Neuron (in vitro differentiated cells): ENCODE data around the gene CNTN6.
"Not testable (repeated sequence)": the region's sequence is repeated elsewhere in the genome, so short reads cannot be mapped to it uniquely, and the experiment has no call there.

Source experiments
- H2AFZ ChIP-seq: one replicate; pipeline ENCODE4 v1.6.1; 2013; ENCODE audit warnings: low read depth, mild to moderate bottlenecking, inconsistent platforms, low read length, moderate library complexity
- H3K27me3 ChIP-seq: one replicate; pipeline ENCODE4 v1.6.1; 2013; ENCODE audit warnings: low read length; ENCODE audit not compliant: insufficient read depth
- H3K36me3 ChIP-seq: one replicate; pipeline ENCODE4 v1.6.1; 2013; ENCODE audit warnings: low read length; ENCODE audit not compliant: insufficient read depth
- H3K4me1 ChIP-seq: one replicate; pipeline ENCODE4 v1.6.1; 2013; ENCODE audit warnings: low read length; ENCODE audit not compliant: insufficient read depth
- H3K4me3 ChIP-seq: 2 replicates; pipeline ENCODE4 v1.5.1; 2013; ENCODE audit warnings: mild to moderate bottlenecking, low read length, moderate library complexity
- H3K9me3 ChIP-seq: one replicate; pipeline ENCODE4 v1.6.1; 2013; ENCODE audit warnings: low read length

CNTN6 gene

GRCh38 chr3:1348547-1348946, 255.7 kb downstream of the CNTN6 start:
- Histone ChIP-seq H2AFZ (no peak overlapping the region), H3K36me3 (no peaks in the 10 kb centered on the region), H3K4me1 (no peaks in the 10 kb centered on the region), H3K9me3 (no peaks in the 10 kb centered on the region), H3K27me3 (no peaks in the 10 kb centered on the region), H3K4me3 (no peak overlapping the region)

GRCh38 chr3:1350885-1351284, 258.1 kb downstream of the CNTN6 start:
- no peak overlapping the region for H3K4me3 ChIP-seq
- H2AFZ ChIP-seq, result no peak overlapping the region
- H3K27me3 ChIP-seq, result no peaks in the 10 kb centered on the region
- no peaks in the 10 kb centered on the region for H3K4me1 ChIP-seq
- no peaks in the 10 kb centered on the region for H3K9me3 ChIP-seq
- H3K36me3 ChIP-seq, result no peaks in the 10 kb centered on the region

DNA sequence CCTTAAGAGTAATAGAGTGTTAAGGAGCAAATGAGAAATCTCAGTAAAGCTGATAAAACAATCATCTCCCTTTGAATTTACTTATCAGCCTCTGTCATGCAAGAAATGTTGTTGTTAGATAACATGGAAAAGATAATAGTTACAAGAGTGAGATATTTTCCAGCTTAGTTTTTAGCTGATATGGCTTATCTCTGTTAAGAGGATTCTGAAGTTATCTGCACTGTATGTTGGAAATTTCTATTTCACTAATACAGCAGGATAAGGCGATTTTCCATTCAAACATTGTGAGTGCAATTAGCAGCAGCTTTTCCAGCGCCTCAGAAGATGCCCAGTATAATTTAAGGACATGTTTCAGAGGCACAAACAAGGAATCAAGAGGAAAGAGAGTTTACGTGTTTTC, 262.9 kb downstream of the CNTN6 start:
- Histone ChIP-seq H2AFZ (no peak overlapping the region), H3K27me3 (no peaks in the 10 kb centered on the region), H3K4me1 (no peaks in the 10 kb centered on the region), H3K4me3 (no peak overlapping the region), H3K36me3 (no peaks in the 10 kb centered on the region), H3K9me3 (no peaks in the 10 kb centered on the region)

DNA sequence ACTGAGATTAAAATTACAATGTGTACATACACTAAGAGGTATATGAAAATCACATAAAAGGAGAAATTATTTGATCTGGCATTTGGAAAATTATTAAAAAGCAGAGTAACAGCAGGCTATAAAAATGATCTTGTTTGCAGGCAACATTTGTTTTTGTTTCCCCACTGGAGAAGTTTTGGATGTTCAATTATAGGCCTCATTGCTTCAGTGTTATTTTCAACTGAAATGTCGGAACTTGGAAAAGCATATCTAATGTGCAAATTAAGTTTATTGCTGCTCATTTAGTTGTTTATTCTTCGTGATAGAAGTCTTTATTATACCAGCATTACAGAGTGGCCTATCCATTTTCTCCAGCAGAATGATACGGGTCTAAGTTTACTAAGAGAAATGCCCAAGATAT, 263.3 kb downstream of the CNTN6 start:
- no peaks in the 10 kb centered on the region for H3K4me1 ChIP-seq
- no peak overlapping the region for H3K4me3 ChIP-seq
- H3K36me3 ChIP-seq, result no peaks in the 10 kb centered on the region
- no peaks in the 10 kb centered on the region for H3K9me3 ChIP-seq
- no peaks in the 10 kb centered on the region for H3K27me3 ChIP-seq
- no peak overlapping the region for H2AFZ ChIP-seq

DNA sequence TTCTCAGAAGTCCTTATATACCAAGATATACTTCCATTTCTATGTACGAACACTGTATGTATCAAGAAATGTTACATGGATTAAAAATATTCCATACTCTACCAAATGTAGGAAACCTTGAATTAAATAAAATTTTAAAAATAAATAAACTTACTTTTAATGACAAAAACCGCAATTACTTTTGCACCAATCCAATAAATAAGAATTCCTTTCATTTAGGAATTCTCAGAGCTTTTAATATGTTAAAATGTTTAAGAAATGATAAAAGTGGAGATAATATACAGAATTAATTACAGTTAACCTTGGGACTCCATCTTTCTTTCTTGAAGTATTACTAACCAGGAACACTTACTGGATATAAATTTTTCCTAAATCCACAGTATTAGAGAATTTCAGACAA, 272.7 kb downstream of the CNTN6 start:
- no peaks in the 10 kb centered on the region for H3K4me1 ChIP-seq
- H2AFZ ChIP-seq, result no peak overlapping the region
- no peaks in the 10 kb centered on the region for H3K36me3 ChIP-seq
- no peak overlapping the region for H3K4me3 ChIP-seq
- H3K9me3 ChIP-seq, result no peaks in the 10 kb centered on the region
- H3K27me3 ChIP-seq, result no peaks in the 10 kb centered on the region

DNA sequence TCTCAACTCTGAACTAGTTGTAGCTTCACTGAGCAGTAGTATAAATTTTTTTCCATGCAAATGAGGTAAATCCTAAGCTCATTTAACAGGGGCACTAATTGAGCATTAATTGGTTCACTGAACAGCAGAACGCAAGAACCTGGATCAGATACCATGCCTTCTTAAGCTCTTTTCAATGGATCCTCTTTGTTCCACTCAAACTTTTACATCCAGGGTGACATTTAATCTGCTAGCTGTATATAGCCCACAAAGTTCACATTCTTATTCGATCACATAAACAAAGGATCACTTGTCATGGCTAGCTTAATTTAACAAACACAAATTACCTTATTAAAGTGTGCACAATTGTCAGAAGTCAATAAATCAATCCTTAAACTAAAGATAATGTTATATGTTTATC, 281.6 kb downstream of the CNTN6 start:
- Histone ChIP-seq H3K9me3 (no peaks in the 10 kb centered on the region), H3K4me1 (no peaks in the 10 kb centered on the region), H3K27me3 (no peaks in the 10 kb centered on the region), H2AFZ (no peak overlapping the region), H3K4me3 (no peak overlapping the region), H3K36me3 (no peaks in the 10 kb centered on the region)

DNA sequence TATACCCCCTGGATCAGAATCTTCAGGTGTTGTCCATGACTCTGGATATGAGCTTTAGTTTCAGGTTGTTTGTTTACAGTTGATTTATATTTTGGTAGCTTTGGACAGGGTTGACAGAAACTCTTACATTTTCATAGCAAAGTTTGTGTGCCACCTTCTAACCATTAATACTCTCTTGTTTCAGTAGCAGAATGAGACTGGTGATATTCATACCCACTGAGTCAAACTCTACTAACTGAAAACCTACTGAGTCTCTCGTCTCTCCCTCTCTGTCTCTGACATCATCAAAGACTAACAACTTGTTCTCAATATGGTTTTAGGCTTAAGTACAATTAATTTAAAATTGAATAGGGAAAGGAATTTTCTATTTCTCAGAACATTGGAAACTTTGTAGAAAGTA, 282.3 kb downstream of the CNTN6 start:
- Histone ChIP-seq H3K9me3 (no peaks in the 10 kb centered on the region), H3K4me1 (no peaks in the 10 kb centered on the region), H3K4me3 (no peak overlapping the region), H3K27me3 (no peaks in the 10 kb centered on the region), H2AFZ (no peak overlapping the region), H3K36me3 (no peaks in the 10 kb centered on the region)

DNA sequence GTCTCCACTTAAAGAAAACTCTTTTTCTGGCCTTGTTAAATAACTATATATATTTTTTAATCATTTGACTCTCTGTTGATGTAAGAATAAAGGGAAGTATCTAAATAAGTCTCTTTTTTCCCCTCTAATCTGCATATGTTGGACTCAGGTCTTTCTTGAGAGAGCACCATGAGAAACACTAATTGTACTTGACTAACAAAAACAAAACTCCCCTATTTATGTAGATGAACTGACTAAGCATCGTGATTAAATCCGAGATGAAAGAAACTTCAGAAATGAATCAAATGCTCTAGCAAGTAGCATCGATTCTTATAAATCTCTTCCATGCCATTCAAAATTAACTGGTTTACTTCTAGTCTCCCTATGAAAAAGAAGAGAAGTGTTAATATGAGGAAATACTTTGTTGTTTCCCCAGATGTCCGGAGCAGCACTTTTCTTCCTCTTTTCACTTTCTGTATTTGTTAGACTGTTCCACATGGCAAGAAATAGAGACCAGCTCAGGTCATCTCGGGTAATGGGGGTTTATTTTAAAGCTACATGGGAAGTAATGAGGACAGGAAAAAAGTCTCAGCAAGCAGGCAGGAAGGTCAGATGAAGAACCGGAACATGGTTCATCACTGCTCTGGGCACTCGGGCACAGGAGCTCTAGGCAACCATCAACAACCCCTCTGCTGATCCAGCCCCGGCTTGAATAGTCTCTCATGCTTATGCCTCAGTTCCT, 288.3 kb downstream of the CNTN6 start:
- no peaks in the 10 kb centered on the region for H3K27me3 ChIP-seq
- H3K4me1 ChIP-seq, result no peaks in the 10 kb centered on the region
- no peak overlapping the region for H2AFZ ChIP-seq
- no peaks in the 10 kb centered on the region for H3K36me3 ChIP-seq
- H3K4me3 ChIP-seq, result no peak overlapping the region
- no peaks in the 10 kb centered on the region for H3K9me3 ChIP-seq

DNA sequence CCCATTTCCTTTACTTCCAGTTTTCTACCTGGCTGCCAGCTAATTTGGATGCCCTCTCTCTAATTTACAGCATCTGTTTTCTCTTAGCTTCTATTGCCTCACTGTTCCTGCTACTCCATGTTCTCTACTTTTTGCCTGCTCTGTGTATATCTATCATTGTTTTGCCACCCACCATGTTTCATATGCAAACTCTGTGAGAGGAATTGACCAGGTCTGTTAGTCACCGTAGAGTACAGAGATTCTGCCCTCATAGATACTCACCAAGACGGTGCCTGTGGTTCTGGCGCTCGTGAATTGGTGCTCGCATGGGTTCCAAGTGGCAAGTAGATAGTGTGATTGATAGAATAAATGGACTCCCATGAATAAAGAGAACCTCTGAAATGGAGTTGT, 288.8 kb downstream of the CNTN6 start:
- no peaks in the 10 kb centered on the region for H3K9me3 ChIP-seq
- H2AFZ ChIP-seq, result no peak overlapping the region
- no peaks in the 10 kb centered on the region for H3K27me3 ChIP-seq
- no peak overlapping the region for H3K4me3 ChIP-seq
- H3K4me1 ChIP-seq, result no peaks in the 10 kb centered on the region
- H3K36me3 ChIP-seq, result no peaks in the 10 kb centered on the region

DNA sequence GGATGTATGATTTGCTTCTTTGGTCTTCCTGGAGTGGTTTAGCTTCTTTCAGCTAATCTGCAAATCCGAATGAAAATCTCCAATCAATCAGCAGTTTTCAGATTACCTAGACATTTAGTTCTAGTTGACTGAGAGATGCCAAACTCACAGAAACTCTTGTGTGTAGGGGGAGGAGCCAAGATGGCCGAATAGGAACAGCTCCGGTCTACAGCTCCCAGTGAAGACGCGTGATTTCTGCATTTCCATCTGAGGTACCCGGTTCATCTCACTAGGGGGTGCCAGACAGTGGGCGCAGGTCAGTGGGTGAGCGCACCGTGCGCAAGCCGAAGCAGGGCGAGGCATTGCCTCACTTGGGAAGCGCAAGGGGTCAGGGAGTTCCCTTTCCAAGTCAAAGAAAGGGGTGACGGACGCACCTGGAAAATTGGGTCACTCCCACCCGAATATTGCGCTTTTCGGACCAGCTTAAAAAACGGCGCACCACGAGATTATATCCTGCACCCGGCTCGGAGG, 294.6 kb downstream of the CNTN6 start:
- H3K4me3 ChIP-seq, H3K27me3 ChIP-seq, H3K9me3 ChIP-seq: not testable (repeated sequence)

DNA sequence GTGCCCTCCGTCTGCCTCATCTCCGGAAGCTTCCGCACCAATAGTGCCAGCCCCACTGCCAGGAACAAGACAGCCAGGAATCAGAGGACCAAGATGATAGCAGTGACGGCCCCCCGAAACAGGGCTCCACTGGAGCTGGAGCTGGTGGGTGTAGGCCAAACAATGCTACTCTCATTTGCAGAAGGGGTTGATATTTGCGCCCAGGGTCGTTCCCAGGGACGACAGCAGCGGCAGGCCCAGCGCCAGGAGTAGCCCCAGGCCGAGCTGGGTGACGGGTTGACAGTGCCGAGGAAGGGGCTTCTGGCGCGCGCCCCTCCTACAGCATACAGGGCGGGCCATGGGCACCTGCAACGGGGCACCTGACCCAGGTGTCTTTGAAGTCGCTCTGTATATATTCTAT, 301.4 kb downstream of the CNTN6 start:
- Histone ChIP-seq H2AFZ (no peak overlapping the region), H3K36me3 (no peaks in the 10 kb centered on the region), H3K4me1 (no peaks in the 10 kb centered on the region), H3K9me3 (no peaks in the 10 kb centered on the region), H3K4me3 (no peak overlapping the region), H3K27me3 (no peaks in the 10 kb centered on the region)

More for the DNA sequence above, 294.6 kb downstream of the CNTN6 start:
- H3K4me1 ChIP-seq, H3K36me3 ChIP-seq, H2AFZ ChIP-seq: not testable (repeated sequence)

DNA sequence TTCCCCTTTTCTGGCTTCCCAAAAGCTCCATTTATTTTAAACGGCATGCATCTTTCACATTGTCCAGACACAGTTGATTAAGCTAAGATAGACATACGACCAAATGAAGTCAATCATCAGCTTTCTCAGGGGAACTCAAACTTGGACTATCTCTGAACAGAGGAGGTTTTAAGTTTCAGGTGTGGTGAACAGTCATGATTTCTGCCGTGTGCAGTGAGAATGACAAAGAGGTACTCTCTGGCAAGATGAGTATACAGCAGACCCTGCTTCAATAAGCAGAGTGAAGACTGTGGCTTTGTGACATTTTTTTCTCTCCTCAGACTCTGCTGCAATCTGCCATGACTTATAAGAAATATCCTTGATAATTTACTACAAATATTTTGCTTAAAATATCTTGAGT, 307.7 kb downstream of the CNTN6 start:
- peaks cover 8% of the 10 kb centered on the region for H3K4me1 ChIP-seq
- no peaks in the 10 kb centered on the region for H3K36me3 ChIP-seq
- H3K27me3 ChIP-seq, result no peaks in the 10 kb centered on the region
- H2AFZ ChIP-seq, result no peak overlapping the region
- no peak overlapping the region for H3K4me3 ChIP-seq
- no peaks in the 10 kb centered on the region for H3K9me3 ChIP-seq

DNA sequence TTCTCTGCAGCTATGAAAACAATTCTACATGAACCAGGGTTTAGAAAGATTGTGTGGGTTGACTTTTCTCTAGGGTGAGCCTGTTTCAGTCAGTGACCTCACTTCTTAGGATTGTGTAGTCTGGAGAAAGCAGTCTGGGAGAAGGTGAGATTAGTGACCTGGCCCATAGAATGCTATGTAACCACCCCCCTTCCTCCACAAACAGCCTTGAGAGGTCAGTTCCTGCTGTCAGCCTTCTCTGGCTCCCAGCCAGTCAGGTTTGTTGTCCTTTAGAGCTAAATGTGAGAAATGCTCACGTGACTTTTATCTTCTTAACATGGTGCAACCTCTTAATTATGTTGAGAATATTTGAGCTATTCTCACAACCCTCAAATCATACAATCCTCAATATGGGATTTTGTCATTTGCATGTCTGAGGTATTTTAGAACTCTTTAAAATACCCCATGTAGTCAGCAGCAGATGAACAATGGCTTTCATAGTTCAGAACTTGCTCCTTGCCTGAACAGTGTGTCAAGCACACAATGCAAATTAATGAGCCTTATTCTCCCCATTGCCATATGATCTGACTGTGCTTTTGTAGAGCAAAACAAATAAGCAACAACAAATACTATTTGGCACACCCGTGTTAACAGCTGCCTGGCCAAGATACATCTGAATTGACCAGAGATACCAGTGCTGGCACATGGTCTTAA, 311.6 kb downstream of the CNTN6 start:
- H3K4me3 ChIP-seq, result no peak overlapping the region
- H3K4me1 ChIP-seq, result peaks cover 8% of the 10 kb centered on the region
- H3K9me3 ChIP-seq, result no peaks in the 10 kb centered on the region
- H3K36me3 ChIP-seq, result no peaks in the 10 kb centered on the region
- H2AFZ ChIP-seq, result no peak overlapping the region
- no peaks in the 10 kb centered on the region for H3K27me3 ChIP-seq
